ENCODE data around the gene ADAMTS6. TPM values are rescaled to one million over a fixed set of nuclear protein-coding genes. Genes with fewer than 3 reads are reported as not detected.

ADAMTS6 gene
- total RNA-seq, 1 donor from 2014 or later = 21.5 TPM

DNA sequence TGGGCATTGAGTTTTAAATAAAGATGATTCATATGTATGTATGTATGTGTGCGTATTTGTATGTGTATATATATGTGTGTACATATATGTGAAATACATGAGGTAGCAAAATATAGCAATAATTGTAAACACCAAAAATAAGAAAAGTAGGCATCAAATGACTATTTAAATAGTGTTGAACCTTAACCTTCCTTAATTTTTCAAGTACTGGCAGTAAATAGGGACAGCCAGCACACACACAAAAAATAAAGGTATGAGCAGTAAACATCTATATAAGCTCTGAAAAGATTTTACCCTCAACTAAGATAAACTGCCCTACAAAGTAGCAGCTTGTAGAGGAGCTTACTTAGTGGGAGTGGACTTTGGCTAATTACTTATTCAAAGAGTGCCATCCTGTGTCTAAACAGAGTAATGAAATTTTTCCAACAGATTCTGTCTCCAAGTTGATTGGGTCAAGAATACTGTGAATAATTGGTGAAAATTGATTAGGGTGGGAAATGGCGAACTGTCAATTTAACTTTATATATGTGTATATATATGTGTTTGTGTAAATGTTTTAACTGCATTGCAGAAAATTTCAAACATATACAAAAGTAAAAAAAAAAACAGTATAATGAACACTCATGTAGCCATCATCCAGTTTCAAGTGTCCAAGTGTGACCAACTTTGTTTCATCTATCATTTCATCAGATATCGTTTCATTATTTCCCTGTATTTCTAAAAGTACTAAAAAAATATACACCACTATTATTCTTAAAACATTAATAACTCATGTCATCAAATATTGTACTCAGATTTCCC, 2.0 kb upstream of the ADAMTS6 start:
- Mint-ChIP-seq H3K4me1 (ENCODE audit: low read depth) (peaks cover 12% of the 10 kb centered on the region), H3K4me3 (ENCODE audit: unreplicated experiment) (no peak overlapping the region), H3K27me3 (ENCODE audit: low read depth) (no peaks in the 10 kb centered on the region), H3K36me3 (ENCODE audit: low read depth) (no peaks in the 10 kb centered on the region), H3K27ac (ENCODE audit: unreplicated experiment) (no peak overlapping the region), H3K9me3 (ENCODE audit: low read depth) (no peaks in the 10 kb centered on the region)
- DNase-seq (ENCODE audit: low spot score) = no peak
- TF ChIP-seq, protein P1, sequence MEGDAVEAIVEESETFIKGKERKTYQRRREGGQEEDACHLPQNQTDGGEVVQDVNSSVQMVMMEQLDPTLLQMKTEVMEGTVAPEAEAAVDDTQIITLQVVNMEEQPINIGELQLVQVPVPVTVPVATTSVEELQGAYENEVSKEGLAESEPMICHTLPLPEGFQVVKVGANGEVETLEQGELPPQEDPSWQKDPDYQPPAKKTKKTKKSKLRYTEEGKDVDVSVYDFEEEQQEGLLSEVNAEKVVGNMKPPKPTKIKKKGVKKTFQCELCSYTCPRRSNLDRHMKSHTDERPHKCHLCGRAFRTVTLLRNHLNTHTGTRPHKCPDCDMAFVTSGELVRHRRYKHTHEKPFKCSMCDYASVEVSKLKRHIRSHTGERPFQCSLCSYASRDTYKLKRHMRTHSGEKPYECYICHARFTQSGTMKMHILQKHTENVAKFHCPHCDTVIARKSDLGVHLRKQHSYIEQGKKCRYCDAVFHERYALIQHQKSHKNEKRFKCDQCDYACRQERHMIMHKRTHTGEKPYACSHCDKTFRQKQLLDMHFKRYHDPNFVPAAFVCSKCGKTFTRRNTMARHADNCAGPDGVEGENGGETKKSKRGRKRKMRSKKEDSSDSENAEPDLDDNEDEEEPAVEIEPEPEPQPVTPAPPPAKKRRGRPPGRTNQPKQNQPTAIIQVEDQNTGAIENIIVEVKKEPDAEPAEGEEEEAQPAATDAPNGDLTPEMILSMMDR (IDR thresholded peaks at IDR 0.05) = peak; percentile 90

GRCh38 chr5:65482736-65483545, 1.2 kb upstream of the ADAMTS6 start:
- no peak overlapping the region for H3K4me3 Mint-ChIP-seq (ENCODE audit: unreplicated experiment)
- no peaks in the 10 kb centered on the region for H3K27me3 Mint-ChIP-seq (ENCODE audit: low read depth)
- DNase-seq (ENCODE audit: low spot score) = no peak
- no peaks in the 10 kb centered on the region for H3K36me3 Mint-ChIP-seq (ENCODE audit: low read depth)
- peaks cover 12% of the 10 kb centered on the region for H3K4me1 Mint-ChIP-seq (ENCODE audit: low read depth)
- TF ChIP-seq, protein P1 (IDR thresholded peaks at IDR 0.05) = no peak
- H3K9me3 Mint-ChIP-seq (ENCODE audit: low read depth) = no peaks in the 10 kb centered on the region
- H3K27ac Mint-ChIP-seq (ENCODE audit: unreplicated experiment) = no peak overlapping the region

- no peak for DNase-seq (ENCODE audit: low spot score)
- no peaks in the 10 kb centered on the region for H3K9me3 Mint-ChIP-seq (ENCODE audit: low read depth)
- no peaks in the 10 kb centered on the region for H3K36me3 Mint-ChIP-seq (ENCODE audit: low read depth)
- H3K4me3 Mint-ChIP-seq (ENCODE audit: unreplicated experiment) = no peak overlapping the region
- H3K27me3 Mint-ChIP-seq (ENCODE audit: low read depth) = no peaks in the 10 kb centered on the region
- peaks cover 12% of the 10 kb centered on the region for H3K4me1 Mint-ChIP-seq (ENCODE audit: low read depth)
- no peak overlapping the region for H3K27ac Mint-ChIP-seq (ENCODE audit: unreplicated experiment)
- TF ChIP-seq, protein P1 (IDR thresholded peaks at IDR 0.05) = no peak
These were observed 596 bp upstream of the ADAMTS6 start for GRCh38 chr5:65482296-65482735.

DNA sequence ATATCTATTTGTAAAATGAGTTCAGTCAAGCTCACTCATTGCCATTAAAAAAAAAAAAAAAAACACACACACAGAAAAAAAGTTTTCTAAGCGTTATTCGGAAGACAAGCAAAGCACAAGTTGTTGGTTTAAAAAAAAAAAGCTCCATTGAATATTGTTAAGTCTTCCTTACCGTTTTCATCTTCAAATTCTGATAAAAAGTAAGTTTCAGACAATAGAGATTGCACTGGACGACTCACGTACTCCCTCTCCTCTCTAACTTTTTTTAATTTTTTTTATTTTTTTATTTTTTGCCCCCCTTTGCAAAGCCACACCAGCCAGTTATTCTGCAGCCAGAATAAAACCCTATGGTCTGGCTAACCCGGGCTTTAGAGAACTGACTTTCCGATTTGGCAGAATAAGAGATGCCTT, 544 bp downstream of the ADAMTS6 start:
- no peak overlapping the region for H3K27ac Mint-ChIP-seq (ENCODE audit: unreplicated experiment)
- no peak for DNase-seq (ENCODE audit: low spot score)
- no peaks in the 10 kb centered on the region for H3K27me3 Mint-ChIP-seq (ENCODE audit: low read depth)
- TF ChIP-seq, protein P1 (IDR thresholded peaks at IDR 0.05) = no peak
- no peak overlapping the region for H3K4me3 Mint-ChIP-seq (ENCODE audit: unreplicated experiment)
- peaks cover 13% of the 10 kb centered on the region for H3K4me1 Mint-ChIP-seq (ENCODE audit: low read depth)
- H3K9me3 Mint-ChIP-seq (ENCODE audit: low read depth) = no peaks in the 10 kb centered on the region
- no peaks in the 10 kb centered on the region for H3K36me3 Mint-ChIP-seq (ENCODE audit: low read depth)

GRCh38 chr5:65480306-65480865, 1.3 kb downstream of the ADAMTS6 start:
- TF ChIP-seq, protein P1 (IDR thresholded peaks at IDR 0.05) = peak; percentile 12
- Mint-ChIP-seq H3K36me3 (ENCODE audit: low read depth) (no peaks in the 10 kb centered on the region), H3K4me3 (ENCODE audit: unreplicated experiment) (no peak overlapping the region), H3K27me3 (ENCODE audit: low read depth) (no peaks in the 10 kb centered on the region), H3K27ac (ENCODE audit: unreplicated experiment) (no peak overlapping the region), H3K4me1 (ENCODE audit: low read depth) (peaks cover 19% of the 10 kb centered on the region), H3K9me3 (ENCODE audit: low read depth) (no peaks in the 10 kb centered on the region)
- no peak for DNase-seq (ENCODE audit: low spot score)
